Measurements from ENCODE around the gene MIS18BP1. TPM values are rescaled to one million over a fixed set of nuclear protein-coding genes. Genes with fewer than 3 reads are reported as not detected.

The MIS18BP1 gene
- total RNA-seq, 1 donor from 2014 or later: 9.4 TPM

- Histone ChIP-seq H3K4me3 (ENCODE audit: low read depth, low read length) (no peak overlapping the region), H3K27me3 (ENCODE audit: control insufficient read depth, insufficient read depth, low read length) (no peaks in the 10 kb centered on the region), H3K36me3 (ENCODE audit: control insufficient read depth, insufficient read depth, low read length) (no peaks in the 10 kb centered on the region)
- DNase-seq (ENCODE audit: low read depth): no peak
- no peak for TF ChIP-seq CTCF (IDR thresholded peaks at IDR 0.05; ENCODE audit: insufficient read depth, low read length, poor library complexity, severe bottlenecking)
Observed at GRCh38 chr14:45249856-45250575, 3.0 kb downstream of the MIS18BP1 start.

DNA sequence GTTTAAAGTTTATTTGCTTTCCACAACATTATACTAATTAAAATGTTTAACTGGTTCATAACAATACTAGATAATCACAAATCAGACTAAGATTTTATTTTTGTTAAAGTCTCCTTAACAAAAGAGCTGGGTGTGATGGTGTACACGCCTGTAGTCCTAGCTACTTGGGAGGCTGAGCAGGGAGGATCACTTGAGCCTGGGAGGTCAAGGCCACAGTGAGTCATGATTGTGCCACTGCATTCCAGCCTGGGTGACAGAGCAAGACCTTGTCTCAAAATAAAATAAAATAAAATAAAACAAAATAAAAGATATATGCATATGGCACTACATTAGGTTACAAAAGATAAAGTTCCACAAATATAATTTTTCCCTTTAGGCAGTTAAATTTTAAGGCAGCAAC, 5.6 kb downstream of the MIS18BP1 start:
- H3K36me3 ChIP-seq (ENCODE audit: control insufficient read depth, insufficient read depth, low read length): no peaks in the 10 kb centered on the region
- H3K4me3 ChIP-seq (ENCODE audit: low read depth, low read length): no peak overlapping the region
- H3K27me3 ChIP-seq (ENCODE audit: control insufficient read depth, insufficient read depth, low read length): no peaks in the 10 kb centered on the region
- TF ChIP-seq CTCF (IDR thresholded peaks at IDR 0.05; ENCODE audit: insufficient read depth, low read length, poor library complexity, severe bottlenecking): no peak
- DNase-seq (ENCODE audit: low read depth): no peak

DNA sequence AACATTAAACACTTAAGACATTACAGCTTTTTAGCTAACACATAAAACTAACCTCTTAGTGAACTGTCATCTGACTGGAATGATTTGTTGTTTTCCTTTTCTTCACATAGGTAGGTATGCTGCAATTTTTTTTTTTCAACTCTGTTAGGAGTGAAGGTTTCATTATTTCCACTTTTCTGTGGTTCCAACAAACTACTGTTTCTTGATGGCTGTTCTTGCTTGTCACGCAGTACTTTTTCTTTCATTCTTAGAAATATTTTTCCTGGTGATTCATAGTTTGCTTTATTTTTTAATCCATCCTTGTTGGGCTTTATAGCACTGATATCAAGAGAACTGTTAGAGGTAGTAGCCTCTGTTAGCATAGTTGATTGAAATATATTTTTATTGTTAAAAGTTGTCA, 6.3 kb downstream of the MIS18BP1 start:
- DNase-seq (ENCODE audit: low read depth): no peak
- no peak for TF ChIP-seq CTCF (IDR thresholded peaks at IDR 0.05; ENCODE audit: insufficient read depth, low read length, poor library complexity, severe bottlenecking)
- no peaks in the 10 kb centered on the region for H3K36me3 ChIP-seq (ENCODE audit: control insufficient read depth, insufficient read depth, low read length)
- H3K27me3 ChIP-seq (ENCODE audit: control insufficient read depth, insufficient read depth, low read length): no peaks in the 10 kb centered on the region
- H3K4me3 ChIP-seq (ENCODE audit: low read depth, low read length): no peak overlapping the region

DNA sequence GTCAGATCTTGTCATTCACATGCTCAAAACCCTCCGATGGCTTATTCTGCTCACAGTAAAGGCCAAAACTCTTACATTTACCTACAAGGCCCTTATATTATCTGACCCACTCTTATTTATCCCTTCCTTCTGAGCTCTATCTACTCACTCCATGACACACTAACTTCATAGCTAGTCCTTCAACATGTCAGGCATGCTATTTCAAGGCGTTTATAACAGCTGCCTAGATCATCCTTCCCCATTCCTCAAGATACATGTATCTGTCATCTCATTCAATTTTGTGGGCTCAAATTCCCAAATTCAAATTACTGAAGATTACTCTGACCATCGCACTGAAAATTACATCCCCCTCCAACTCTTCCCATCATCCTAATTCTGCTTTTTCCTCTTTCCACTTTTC, 6.9 kb downstream of the MIS18BP1 start:
- no peak for TF ChIP-seq CTCF (IDR thresholded peaks at IDR 0.05; ENCODE audit: insufficient read depth, low read length, poor library complexity, severe bottlenecking)
- no peak for DNase-seq (ENCODE audit: low read depth)
- Histone ChIP-seq H3K4me3 (ENCODE audit: low read depth, low read length) (no peak overlapping the region), H3K27me3 (ENCODE audit: control insufficient read depth, insufficient read depth, low read length) (no peaks in the 10 kb centered on the region), H3K36me3 (ENCODE audit: control insufficient read depth, insufficient read depth, low read length) (no peaks in the 10 kb centered on the region)

DNA sequence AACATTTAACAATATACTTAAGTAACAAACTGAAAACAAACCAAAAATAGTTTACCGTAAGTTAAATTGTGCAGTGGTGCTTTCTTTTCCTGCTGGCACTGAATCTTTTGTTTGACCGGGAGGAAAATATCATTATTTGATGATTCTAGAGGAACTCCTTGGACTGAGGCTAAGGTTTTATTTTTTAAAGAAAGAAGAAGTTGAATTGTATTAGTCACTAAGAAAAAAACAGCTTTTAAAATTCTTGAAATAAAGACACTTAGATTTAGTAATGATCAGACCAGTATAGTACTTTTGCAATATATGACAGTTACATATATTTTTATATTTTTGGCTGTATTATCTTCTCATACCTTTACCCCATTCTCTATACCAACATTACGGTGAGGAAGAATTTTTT, 10.3 kb downstream of the MIS18BP1 start:
- Histone ChIP-seq H3K36me3 (ENCODE audit: control insufficient read depth, insufficient read depth, low read length) (no peaks in the 10 kb centered on the region), H3K27me3 (ENCODE audit: control insufficient read depth, insufficient read depth, low read length) (no peaks in the 10 kb centered on the region), H3K4me3 (ENCODE audit: low read depth, low read length) (no peak overlapping the region)
- TF ChIP-seq CTCF (IDR thresholded peaks at IDR 0.05; ENCODE audit: insufficient read depth, low read length, poor library complexity, severe bottlenecking): no peak
- DNase-seq (ENCODE audit: low read depth): no peak

DNA sequence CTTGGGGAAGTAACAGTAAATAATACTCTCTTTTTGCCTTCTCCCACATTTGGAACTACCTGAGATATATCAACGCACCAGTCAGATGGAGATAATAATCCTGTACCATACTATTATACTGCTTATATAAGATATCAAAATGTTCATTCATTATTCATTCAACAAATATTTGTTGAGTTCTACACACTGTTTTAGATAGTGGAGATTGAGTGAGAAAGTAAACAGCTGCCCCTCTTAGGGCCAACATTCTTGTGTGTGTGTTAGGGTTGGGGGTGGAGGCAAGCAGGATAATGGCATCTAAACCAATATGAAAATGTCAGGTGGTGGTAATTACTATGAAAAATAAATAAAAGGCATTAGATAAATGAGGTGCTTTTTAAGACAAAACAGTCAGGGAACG, 14.0 kb downstream of the MIS18BP1 start:
- no peaks in the 10 kb centered on the region for H3K36me3 ChIP-seq (ENCODE audit: control insufficient read depth, insufficient read depth, low read length)
- H3K27me3 ChIP-seq (ENCODE audit: control insufficient read depth, insufficient read depth, low read length): no peaks in the 10 kb centered on the region
- no peak overlapping the region for H3K4me3 ChIP-seq (ENCODE audit: low read depth, low read length)
- no peak for DNase-seq (ENCODE audit: low read depth)
- TF ChIP-seq CTCF (IDR thresholded peaks at IDR 0.05; ENCODE audit: insufficient read depth, low read length, poor library complexity, severe bottlenecking): no peak
